Activated CD4-positive, alpha-beta T cell treated with anti-CD3 and anti-CD28 coated beads for 1 hour (primary cell): ENCODE data around the gene NPTN.
"Not testable (repeated sequence)": the region's sequence is repeated elsewhere in the genome, so short reads cannot be mapped to it uniquely, and the experiment has no call there.

ENCODE experiments used
- DNase-seq: peaks from one replicate; pipeline ENCODE4 v3.0.0-alpha.2; 2020

NPTN gene

DNA sequence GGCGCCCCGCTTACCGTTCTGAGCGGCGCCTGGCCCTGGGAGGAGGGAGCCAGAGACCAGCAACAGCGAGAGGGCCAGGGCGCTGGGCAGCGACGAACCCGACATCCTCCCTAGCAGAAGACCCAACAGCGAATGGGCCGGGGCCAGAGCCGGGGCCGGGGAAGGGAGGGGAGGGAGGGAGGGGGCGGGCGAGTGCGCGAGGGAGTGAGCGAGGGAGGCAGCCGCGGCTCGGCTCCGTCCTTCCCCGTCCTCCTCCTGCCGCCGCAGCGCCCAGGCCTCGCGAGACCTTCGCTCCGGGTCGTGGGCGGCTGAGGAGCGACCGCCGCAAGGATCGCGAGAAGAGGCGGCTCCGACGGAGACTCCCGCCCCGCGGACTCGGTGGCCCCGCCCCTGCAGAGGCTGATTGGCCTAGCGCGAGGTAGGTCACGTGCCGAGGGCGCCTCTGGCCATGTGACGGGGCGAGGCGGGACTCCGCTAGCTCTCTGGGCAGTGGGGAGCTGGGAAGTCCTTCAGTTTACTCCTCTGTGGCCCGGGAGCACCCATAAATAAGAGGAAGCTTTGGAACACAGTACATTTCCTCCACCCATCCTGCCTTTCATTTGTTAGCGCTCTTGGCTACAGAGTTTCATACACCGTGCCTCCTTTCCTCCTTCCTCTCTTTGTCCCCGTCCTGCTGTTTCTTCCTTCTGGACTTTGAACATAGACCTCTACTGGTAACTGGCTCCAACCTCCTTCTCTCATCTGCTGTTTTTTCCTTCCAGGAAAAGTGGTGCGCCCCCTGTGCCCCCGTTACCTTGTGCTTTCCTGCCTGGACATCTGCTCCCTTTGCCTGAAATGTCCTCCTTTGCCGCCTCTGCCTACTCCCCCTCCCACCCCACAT, at the start of gene NPTN:
NPTN (minus strand) TSS at position 279 of the 880 bp plus-strand sequence; CDS start at position 105, 174 bp downstream.
- peak; percentile 97 for DNase-seq

DNA sequence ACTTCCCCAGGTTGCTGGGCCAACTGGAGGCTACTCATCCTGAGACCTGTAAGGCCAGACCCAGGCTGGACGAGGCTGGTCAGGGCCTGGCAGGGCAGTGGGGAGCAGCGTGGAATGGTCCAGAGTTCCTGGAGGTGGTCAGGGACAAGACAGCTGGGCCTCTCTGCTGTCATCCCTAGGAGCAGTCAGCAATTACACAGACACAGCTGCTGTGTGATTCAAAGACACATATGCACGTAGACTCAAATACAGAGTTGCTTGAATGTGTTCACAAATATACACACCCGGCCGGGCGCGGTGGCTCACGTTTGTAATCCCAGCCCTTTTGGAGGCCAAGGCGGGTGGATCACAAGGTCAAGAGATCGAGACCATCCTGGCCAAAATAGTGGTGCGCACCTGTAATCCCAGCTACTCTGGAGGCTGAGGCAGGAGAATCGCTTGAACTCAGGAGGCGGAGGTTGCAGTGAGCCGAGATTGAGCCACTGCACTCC, 49.5 kb upstream of the NPTN start:
- no peak for DNase-seq

DNA sequence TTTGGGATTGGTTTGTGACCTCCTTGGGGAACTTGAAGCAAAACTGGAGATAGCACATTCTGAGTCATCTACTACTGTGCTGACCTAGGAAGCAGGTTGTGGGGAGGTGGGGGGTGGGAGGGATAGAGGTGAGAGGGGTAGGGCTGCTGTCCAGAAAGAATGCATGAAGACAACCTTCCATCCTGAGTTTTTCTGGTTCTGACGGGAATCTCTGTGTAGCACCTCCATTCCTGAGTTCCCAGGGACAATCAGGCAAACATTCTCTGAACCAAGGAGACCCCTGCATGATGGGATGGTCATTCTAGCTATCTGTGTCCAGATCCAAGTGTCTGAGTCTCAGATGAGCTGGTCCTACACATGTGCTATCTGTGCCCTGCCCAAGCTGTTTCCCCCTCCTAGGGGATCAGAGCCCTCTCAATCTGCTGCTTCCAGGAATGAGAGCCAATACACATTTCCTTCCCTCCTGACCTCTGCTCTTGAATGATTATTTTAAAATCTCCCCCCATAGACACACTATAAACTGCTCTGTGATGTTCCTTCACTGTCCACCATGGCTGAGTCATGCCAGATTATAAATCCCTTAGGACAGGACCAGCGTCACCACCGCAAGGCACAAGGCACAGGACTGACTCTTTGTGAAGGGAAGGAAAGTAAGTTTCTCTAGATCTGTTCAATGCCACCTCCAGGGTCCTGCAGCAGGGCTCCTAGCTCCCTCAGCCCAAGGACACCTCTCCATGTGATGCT, 48.8 kb upstream of the NPTN start:
- DNase-seq: no peak

DNA sequence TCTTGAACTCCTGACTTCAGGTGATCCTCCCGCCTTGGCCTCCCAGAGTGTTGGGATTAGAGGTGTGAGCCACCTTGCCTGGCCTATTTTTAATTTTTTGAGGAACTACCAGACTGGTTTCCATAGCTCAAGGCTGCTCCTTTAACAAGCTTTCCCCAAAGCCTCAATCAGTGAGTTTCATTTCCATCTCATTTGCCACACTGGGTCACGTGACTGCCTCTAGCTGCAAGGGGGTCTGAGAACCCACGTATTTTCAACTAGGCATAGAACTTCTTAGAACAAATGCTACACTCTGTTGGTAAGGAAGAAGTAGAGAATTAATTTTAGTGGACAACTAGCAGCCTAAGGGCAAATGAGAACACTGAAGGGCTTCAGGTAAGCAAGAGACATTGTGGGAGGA, 47.9 kb upstream of the NPTN start:
- no peak for DNase-seq

DNA sequence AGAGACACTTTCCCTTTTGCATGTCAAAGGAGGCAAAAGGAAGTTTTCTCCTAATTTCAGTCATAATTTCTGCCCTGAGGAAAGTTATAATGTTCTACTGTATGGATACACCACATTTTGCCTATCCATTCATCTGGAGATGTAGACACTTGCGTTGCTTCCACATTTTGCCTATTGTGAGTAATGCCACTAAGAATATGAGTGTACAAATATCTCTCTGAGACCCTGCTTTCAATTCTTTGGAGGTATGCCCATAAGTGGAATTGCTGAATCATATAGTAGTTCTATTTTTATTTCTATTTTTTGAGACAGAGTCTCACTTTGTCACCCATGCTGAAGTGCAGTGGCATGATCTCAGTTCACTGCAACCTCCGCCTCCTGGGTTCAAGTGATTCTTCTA, 47.4 kb upstream of the NPTN start:
- no peak for DNase-seq

DNA sequence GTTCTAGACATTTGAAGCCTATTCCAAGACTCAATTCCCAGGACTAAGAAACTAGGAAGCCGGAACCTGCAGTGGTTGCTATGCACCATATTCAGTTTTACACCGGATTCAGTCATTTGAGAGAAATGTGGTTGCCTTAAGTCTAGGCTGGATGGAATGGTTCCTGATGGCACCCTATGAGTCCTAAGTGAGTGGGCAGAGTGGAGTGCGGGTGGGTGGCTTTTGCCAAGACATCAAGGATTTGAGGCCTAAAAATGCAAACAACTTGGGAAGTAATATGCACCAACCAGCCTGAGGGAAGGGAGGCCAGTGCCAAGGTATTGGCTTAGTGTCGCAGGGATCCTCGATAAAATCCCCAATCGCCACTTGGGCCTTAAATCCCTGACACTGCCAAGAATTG, 46.8 kb upstream of the NPTN start:
- DNase-seq: no peak

DNA sequence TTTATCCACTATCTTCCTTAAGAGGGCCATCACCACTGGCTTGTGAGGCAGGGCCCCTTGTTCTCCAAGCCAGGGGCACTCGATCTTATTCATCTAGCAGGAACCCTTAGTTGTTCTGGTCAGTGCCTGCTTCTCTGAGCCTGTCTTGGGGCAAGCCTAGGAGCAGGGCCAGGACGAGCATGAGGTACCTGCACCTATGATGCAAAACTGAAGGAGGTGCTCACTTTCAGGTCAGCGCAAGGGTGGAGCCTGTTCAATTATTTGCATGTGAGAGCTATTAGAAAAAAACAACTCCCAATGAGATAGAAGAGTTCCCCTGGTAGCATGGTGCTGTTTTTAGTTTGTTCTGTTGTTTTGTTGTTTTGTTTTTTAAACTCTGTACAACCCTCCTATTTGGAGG, 46.0 kb upstream of the NPTN start:
- DNase-seq: no peak

DNA sequence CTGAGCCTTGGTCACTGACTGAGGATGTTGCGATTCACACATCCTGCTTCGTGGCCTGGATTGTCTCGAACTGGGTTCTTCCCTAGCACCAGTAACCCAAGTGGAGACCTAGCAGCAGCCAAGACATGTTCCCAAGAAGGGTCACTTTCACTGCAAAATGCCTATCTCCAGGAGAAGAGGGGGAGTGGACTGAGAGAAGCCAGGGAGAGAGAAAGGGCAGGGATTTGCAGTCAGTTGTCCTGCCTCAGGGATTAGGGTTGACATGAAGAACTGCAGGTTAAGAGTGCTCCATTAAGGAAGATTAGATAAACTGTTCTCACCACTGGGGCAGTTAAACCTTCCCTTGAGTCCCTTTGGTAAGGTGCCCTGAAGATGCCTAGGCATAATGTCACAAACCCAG, 45.3 kb upstream of the NPTN start:
- DNase-seq: no peak

DNA sequence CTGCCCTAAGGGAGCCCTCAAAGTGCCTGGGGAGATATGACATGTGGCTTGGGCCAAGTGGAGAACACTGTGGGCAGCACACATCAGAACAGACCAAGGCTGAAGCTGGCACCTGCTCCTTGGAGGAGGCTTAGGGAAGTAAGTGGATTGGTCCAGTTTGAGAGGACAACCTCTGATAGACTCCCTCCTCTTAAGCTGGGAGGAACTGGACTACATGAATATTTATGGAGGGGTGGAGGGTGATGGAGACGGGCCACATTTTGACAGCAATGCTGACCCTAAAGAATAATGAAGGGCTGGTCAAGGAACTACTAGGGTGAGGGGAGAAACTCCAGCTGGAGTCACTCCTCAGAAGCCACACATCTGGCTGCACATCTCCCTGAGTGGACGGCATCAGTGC, 44.5 kb upstream of the NPTN start:
- no peak for DNase-seq

DNA sequence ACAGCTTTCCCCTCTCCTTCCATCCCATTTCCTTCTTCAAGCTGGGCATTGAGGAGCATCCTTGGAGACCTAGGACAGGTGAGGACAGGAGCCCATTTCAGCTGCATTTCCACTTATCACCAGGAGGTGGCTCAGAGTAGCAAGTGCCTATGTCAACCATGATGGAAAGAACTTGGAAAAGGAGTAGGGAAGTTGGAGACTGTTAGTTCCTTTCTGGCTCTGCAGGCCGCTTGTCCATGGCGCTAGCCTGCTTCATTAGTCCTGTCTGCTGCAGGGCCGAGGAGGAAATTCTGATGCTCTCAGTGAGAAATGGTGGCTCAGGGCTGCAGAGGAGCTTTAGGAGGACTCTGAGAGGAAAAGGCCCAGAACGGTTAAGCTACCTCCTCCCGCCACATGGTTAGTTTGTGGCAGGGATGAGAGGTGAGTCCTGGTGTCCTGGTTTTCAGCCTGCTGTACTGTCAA, 44.0 kb upstream of the NPTN start:
- DNase-seq: peak; percentile 19

DNA sequence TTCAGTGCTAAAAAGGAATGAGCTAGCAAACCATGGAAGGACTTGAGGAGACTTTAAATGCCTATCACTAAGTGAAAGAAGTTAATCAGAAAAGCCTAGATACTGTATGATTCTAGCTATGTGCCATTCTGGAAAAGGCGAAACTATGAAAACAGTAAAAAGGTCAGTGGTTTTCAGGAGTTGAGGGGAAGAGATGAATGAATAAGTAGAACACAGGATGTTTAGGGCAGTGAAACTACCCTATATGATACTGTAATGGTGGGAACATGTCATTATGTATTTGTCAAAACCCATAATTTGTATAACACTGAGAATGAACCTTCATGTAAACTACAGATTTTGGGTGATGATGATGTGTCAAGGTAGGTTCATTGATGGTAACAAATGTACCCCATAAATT, 41.4 kb upstream of the NPTN start:
- no peak for DNase-seq

DNA sequence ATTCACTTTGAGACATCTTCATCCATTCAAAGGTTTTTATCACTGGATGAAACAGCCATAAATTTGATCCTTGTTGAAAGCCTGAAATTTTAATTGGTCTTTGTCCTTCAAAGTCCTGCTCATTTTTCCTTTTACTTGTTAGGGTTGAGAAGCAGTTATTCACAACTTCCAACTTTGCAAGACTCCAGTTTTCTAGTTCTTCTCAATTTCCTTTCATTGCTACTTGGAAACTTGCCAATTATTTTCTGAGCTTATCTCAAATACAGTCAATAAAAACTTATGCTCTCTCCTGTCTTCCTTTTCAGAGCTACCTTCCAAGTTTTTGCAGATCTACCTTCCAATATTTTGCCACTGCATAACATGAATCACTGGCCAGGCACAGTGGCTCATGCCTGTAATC, 27.3 kb upstream of the NPTN start:
- no peak for DNase-seq

DNA sequence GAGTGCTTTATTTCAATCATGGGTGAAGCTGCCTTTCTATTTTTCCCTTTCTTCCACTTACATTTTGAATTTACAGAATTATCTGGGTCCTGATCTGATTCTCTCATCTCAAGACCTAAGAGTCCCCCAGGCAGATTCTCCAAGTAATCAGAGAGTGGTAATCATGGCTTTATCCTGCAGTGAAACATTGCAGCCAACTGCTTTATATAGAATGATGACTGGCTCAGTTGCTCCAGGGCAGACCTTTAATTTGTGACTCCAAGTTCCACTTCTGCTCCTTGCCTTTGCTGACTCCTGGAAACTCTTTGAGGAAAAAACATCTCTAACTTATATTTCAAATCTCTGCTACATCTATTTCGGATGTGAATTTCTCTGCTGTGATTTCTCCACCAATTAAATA, 25.5 kb upstream of the NPTN start:
- no peak for DNase-seq

DNA sequence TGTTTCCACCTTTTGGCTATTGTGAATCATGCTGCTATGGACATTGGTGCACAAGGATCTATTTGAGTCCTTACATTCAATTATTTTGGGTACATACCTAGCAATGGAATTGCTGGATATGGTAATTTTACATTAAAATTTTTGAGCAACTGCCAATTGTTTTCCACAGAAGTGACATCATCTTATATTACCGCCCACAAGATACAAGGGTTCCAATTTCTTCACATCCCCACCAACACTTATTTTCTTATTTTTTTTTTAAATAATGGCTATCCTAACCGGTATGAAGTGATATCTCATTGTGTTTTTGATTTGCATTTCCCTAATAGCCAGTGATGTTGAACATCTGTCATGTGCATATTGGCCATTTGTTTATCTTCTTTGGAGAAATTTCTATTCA, 22.5 kb upstream of the NPTN start:
- DNase-seq: no peak

DNA sequence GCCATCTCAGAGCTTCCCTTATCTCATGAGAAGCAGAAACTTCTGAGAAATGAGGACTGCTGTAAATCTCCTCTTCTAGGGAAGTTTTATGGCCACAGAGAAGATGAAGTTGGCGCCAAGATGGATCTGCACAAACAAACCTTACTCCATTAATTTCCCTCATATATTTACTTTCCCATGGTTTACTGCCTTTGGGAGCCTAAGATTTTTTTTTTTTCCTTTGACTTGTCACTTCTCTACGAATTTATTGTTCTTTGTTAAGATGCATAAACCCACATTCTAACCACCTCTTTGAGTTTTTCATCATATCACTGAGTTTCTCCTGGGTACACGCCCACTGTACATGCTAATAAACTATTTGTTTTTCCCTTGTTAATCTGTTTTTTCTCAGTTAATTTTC, 21.5 kb upstream of the NPTN start:
- no peak for DNase-seq

DNA sequence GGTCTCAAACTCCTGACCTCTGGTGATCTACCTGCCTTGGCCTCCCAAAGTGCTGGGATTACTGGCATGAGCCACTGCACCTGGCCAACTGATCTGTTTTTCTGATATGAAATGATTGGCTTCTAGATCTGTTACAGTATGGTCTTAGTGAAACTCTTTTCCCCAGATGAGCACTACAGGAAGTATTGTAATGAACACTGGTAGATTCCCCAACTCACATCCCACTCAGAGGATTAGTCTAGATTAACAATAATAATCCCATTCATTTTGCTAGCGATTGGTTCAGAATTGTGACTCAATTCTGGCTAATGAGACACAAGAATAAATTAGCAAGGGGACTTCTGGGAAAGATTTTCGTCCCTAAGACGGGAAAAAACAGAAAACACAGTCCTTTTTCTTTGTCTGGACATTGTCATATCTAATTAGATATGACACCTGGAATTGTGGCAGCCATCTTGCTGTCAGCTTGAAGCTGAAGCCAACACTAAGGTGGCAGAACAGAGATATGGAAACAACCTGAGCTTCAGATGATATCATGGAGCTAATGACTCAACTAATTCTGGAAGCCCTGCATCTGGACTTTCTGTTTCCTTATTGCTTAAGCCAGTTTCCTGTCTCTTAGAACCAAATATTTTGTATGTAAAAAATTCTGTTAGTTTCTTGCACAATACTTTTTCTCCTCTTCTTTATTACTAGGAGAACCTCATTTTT, 17.4 kb upstream of the NPTN start:
- no peak for DNase-seq

DNA sequence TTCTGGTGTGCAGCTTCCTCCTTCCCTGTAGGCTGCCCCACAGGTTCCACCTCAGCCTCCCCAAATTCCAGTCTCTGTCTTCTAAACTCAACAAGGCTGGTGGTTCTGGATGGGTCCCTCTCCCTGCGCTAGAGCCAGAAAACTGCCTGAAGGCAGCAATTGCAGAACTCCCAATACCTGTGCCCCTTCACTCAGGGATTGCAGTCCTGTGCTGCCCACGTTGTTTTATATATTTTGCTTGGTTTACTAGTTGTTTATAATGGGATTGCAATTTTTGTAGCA, 14.8 kb upstream of the NPTN start:
- no peak for DNase-seq

DNA sequence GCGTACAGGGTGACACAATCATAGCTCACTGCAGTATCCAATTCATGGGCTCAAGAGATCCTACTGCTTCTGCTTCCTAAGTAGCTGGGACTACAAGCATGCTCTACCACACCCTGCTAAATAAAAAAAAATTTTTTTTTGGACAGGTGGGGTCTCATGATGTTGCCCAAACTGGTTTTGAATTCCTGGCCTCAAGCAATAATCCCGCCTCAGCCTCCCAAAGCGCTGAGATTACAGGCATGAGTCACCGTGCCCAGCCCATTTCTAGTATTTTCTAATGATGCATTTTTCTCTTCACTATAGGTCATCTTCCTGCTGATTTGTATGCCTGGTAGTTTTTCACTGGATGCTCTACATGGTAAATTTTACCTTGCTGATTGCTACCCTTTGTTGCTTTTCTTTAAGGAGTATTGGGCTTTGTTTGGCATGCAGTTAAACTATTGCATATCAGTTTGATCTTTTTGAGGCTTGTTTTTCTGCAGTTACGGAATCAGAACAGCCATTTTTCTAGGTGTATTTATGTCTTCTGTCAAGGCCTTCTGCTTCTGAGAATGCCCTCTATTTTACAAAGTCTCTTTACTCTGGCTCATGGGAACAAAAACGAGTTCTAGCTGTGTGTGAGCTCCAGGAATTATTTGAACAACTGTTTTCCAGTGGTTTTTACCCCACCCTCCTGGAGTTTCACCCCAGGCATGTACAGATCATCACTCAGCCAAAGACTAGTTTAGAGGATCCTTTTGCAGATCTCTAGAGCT, 14.2 kb upstream of the NPTN start:
- DNase-seq: no peak

DNA sequence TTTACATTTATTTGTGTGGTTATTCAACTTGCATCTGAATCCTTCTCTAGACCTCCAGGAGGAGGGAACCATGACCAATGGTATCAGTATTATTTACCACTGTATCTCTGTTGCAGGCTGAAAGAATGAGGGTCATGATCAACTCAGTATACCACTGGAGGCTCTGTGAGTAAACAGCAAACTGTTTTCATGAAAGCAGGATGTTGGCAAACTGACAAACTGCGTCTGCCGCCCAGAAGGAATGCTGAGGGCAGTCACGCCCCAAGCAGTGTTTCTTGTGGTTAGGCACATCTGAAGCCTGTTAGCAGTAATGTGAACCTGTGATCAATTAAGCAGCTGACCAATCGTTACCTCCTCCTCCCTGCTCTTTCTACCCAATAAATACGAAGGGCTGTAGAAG, 6.3 kb upstream of the NPTN start:
- not testable (repeated sequence) for DNase-seq

DNA sequence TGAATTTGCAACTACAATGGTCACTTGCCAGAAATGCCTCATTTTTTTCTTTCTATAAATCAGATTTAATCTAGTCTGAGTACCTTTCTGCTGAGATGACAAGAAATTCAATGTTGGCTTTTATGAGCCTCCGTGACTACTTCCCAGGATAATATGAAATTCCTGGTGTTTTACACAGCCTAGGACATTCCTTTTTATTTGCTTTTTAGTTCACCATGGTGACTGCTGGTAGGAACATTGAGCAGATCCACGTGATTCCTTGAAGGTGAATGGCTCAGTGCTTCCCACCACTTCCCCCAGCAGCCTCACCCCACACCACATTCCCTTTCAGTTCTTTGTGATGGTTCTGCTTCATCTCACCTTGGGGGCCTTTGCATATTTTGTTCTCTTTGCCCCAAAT, 4.3 kb upstream of the NPTN start:
- DNase-seq: no peak

DNA sequence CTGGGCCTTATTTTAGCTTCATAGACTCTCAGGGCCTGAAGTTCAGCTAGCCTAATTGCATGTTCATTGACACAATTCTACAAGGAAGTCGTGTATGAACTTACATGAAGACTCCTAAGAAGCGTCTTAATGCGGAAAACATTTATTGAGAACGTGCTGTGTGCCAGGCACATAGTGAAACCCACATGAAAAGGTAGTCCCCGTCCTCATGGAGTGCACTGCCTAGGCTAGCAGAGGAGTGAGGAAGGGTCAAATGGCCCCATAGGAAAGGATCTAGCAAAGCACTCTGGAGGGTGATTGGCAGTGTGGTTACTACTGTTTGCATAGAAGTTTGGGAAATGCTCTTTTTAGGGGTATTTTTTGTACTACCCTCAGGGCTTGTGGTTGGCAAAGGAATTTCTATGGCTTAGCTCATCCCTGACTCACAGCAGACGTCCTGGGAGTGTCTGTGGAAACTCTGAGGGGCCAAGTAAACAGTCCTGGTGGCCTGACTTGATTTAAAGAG, 854 bp upstream of the NPTN start:
- DNase-seq: no peak

DNA sequence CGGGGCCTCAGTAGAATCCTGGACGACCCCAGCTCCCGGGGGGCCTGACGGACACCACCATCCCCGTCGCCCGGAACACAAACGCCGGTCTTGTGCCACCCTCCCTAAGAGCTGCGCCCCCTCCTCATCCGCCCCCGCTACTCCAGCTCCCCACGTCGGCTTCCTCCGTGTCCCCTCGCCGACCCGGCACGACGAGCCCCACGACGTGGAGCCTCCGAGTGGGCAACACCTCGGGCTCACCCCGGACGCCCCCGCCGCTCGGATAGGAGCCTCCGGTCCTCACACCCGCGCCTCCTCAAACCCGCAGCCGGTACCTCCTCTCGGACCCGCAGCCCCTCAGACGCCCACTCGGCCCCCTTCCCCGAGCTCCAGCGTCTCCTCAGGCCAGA, 525 bp downstream of the NPTN start:
- no peak for DNase-seq
